ENCODE measurements around the gene GUCA2A. TPM values are rescaled to one million over a fixed set of nuclear protein-coding genes. Genes with fewer than 3 reads are reported as not detected.

GUCA2A gene
- total and polyA plus RNA-seq, 2 of the 4 experiments (the other 2 are of a cell fraction) = not detected

DNA sequence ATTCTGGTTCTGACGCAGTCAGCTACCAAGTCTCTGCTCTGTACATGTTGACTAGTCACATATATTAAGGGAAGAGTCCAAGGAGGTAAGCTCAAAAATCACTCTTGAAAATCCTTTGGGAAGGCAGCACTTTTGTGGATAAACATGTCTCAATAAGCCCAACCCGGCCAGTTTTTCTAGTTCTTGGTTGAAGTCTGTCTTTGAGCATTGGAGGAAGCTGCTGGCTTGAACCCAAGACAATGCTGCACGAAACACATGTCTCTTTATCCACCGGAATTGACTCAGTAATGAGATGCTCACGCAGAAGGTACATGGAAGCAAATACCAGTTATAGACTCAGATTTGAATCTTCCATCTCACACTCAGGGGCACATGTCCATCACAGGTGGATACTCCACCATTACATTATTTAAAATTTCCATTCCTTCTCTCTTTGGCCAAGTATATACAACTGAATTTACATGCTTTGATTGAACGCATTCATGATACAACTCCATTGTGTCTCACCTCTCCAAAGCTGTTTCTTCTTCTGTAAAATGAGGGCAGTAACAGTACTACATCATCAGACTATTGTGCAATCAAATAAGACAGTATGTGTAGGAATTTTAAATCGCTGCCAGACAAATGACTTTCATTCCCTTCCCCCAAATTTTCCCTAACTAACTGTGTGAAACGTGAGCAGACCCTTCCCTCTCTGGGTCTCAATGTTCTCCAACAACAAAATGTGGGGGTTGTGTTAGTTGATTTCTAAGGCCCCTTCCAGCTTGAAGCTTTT, 9.6 kb upstream of the GUCA2A start:
- Histone ChIP-seq H3K23ac (ENCODE audit: low read depth, low read length) (no peak overlapping the region), H2AK9ac (replicated peaks; ENCODE audit: low read depth, low read length, poor library complexity) (no peak overlapping the region), H4K91ac (ENCODE audit: insufficient read depth, low read depth, low read length) (no peak overlapping the region), H3K79me1 (ENCODE audit: low read depth in 1 of 2, low read length in 2 of 2) (no peaks in the 10 kb centered on the region), H3K4me1 (ENCODE audit: control insufficient read depth, insufficient read depth, low read length) (peaks cover 5% of the 10 kb centered on the region), H3K18ac (ENCODE audit: low read depth, low read length) (no peak overlapping the region), H3K9me3 (ENCODE audit: control insufficient read depth, insufficient read depth, low read length) (no peaks in the 10 kb centered on the region), H3K4me3 (ENCODE audit: insufficient read depth, low read depth, low read length) (no peak overlapping the region), H3K27me3 (ENCODE audit: control insufficient read depth, insufficient read depth, low read length) (no peaks in the 10 kb centered on the region), H4K8ac (ENCODE audit: low read depth in 2 of 2, low read length in 2 of 2) (no peak overlapping the region), H2BK20ac (ENCODE audit: low read depth, low read length) (no peak overlapping the region), H3K9ac (ENCODE audit: low read depth, low read length) (no peak overlapping the region), H2BK15ac (ENCODE audit: low read depth, low read length) (no peak overlapping the region), H3K4ac (ENCODE audit: low read depth, low read length) (no peak overlapping the region), H4K5ac (ENCODE audit: low read depth, low read length) (no peak overlapping the region), H3K4me2 (ENCODE audit: low read depth, low read length) (no peak overlapping the region), H2AFZ (replicated peaks; ENCODE audit: low read length, poor library complexity) (no peak overlapping the region), H4K20me1 (ENCODE audit: insufficient read depth, low read length) (peaks cover 9% of the 10 kb centered on the region; the same call in 1 of the 2 replicates), H3K56ac (ENCODE audit: extremely low read depth, insufficient read depth, low read length) (no peak overlapping the region), H2BK5ac (ENCODE audit: low read depth, low read length, poor library complexity, severe bottlenecking) (no peak overlapping the region), H3K27ac (ENCODE audit: insufficient read depth, low read length) (no peak overlapping the region), H2BK120ac (ENCODE audit: low read depth, low read length) (no peak overlapping the region), H3K36me3 (ENCODE audit: control insufficient read depth, insufficient read depth, low read length) (peaks cover 1% of the 10 kb centered on the region; the same call in 1 of the 2 replicates), H3K9me1 (ENCODE audit: insufficient read depth, low read length) (0 out of 2 replicates have a peak, but pooled peaks cover 2% of the 10 kb centered on the region), H2AK5ac (ENCODE audit: low read depth, low read length) (no peak overlapping the region), H3K14ac (replicated peaks; ENCODE audit: low read depth, low read length) (no peak overlapping the region)
- TF ChIP-seq CEBPB (IDR thresholded peaks at IDR 0.05; ENCODE audit: low read depth, low read length) (peak; percentile 99), BHLHE40 (IDR thresholded peaks at IDR 0.05; ENCODE audit: low read depth, low read length) (no peak)
- BruUV-seq (replicated peaks) = no TSS peak
- dilution Hi-C loops (cut with HindIII; ENCODE audit: low sequenced_read_pairs, unreplicated experiment) (no loop called here), intact Hi-C loops (cut with micrococcal nuclease) (loop anchor here (1.0 to 10.0 kb wide), 2 partner anchors 481 to 600 kb away; partner anchors contain the start of gene PPIH), in situ Hi-C loops (cut with MboI; ENCODE audit: low sequenced_read_pairs) (no loop called here)
- 80% methylated on average over 1 of the region's 8 CpGs; no CpG with 5 or more reads in 1 of the 2 experiments for WGBS, 2 experiments (ENCODE audit: extremely low coverage in 2 of 2, insufficient read length in 1 of 2)
- ATAC-seq (ENCODE audit: low read depth) (no peak), DNase-seq (peak; percentile 45)
- ChIA-PET CTCF (interaction anchor here (0.5 to 2.4 kb wide), 15 partner anchors 14 to 1254 kb away, joined by 3 to 8 read pairs (median 3); no protein-coding TSS in a partner anchor), POLR2A (ENCODE audit: unreplicated experiment) (no interaction called here)

All from IMR-90 (cell line).